GM18505 (cell line): Measurements from ENCODE around the gene LIN7B.
"Not testable (repeated sequence)": the region's sequence is repeated elsewhere in the genome, so short reads cannot be mapped to it uniquely, and the experiment has no call there.

Experiments used
- ATAC-seq: cut with Tn5 transposase; IDR thresholded peaks from one replicate; pipeline ENCODE4 v1.9.1; 2021; ENCODE audit not compliant: unreplicated experiment
- POLR2A ChIP-seq: IDR thresholded peaks from 4 replicates; pipeline ENCODE4 v1.6.1; 2011; ENCODE audit warnings: borderline replicate concordance; ENCODE audit not compliant: insufficient read depth, insufficient read length; ENCODE audit errors: extremely low read depth

The LIN7B gene

GRCh38 chr19:49118565-49119410 is 4.6 kb downstream of the LIN7B start, which contains the start of gene C19orf73:
C19orf73 (minus strand) TSS chr19:49119143; CDS start chr19:49119022, 121 bp downstream.
- peak; percentile 62 for TF ChIP-seq POLR2A
- ATAC-seq = peak; percentile 77

DNA sequence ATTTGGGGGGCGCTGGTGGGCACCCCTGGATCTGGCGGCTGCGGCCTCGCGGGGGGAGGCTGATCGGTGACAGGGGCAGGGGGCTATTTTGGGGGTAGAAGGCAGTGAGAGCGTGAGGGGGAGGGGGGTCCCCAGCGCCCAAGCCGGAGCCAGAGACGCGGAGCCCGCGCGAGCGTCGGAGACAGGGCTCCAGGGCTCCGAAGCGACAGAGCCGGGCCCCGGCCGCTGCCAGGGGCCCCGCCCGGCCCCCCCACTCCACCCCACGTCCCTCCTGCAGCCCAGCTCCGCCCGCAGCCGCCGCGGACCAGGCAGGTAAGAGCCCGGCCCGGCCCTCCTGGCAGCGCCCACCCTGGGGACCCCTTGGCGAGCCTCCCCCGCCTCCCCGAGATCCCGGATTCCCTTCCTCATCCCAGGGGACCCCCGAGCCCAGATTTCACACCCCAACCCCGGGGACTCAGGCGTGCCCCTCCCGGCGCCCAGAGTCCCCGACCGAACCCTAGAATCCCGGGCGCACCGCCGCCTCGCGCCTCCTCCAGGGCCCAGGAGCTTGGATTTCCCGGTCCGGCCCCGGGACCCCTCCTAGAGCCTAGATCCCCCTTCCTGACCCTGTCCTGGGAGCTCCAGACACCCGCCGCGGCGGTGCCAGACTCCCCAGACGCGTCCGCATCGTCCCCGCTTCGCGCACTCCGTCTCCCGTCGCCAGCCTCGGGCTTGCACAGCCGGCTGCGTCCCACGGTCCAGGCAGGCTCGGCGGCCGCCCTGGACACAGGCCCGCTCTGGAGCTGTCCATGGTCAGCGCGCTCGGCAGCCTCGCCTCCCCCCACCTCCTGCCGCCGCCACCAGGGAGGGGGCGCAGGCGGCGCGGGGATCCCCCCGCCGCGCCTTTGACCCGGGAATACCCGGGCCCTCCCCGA is 5.5 kb downstream of the LIN7B start, which contains the start of gene PPFIA3:
PPFIA3 (plus strand) TSS at position 134 of the 914 bp plus-strand sequence. CDS start 8,330 bp downstream, outside the sequence.
- ATAC-seq = no peak
- TF ChIP-seq POLR2A = no peak

DNA sequence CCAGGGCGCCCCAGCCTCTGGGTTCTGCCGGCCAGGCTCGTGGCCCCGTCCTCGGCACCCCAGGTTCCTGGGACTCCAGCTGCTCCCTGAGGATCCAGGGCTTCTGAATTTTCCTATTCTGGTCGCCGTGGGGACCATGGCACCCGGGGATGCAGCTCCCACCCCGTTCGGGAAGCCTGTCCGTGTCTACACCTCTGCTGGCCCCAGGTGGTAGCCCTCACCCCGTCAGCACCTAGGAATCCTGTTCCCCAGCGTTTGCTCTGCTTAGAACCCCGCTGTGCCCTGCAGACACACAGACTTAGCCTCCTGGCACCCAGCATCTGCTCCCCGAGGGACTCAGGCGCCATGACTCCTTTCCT is 6.1 kb downstream of the LIN7B start:
- TF ChIP-seq POLR2A = no peak
- ATAC-seq = no peak

GRCh38 chr19:49120868-49121267 is 6.7 kb downstream of the LIN7B start:
- no peak for ATAC-seq
- TF ChIP-seq POLR2A = no peak

- ATAC-seq = not testable (repeated sequence)
These were observed 7.7 kb downstream of the LIN7B start for GRCh38 chr19:49121841-49122240.

DNA sequence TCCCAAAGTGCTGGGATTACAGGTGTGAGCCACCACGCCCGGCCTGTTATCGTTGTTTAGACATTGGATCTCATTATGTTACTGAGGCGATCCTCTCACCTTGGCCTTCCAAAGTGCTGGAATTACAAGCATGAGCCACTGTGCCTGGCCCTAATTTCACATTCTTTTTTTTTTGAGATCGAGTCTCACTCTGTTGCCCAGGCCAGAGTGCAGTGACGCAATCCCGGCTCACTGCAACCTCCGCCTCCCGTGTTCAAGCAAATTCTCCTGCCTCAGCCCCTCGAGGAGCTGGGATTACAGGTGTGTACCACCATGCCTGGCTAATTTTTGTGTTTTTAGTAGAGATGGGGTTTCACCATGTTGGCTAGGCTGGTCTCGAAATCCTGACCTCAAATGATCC is 9.1 kb downstream of the LIN7B start:
- not testable (repeated sequence) for ATAC-seq

DNA sequence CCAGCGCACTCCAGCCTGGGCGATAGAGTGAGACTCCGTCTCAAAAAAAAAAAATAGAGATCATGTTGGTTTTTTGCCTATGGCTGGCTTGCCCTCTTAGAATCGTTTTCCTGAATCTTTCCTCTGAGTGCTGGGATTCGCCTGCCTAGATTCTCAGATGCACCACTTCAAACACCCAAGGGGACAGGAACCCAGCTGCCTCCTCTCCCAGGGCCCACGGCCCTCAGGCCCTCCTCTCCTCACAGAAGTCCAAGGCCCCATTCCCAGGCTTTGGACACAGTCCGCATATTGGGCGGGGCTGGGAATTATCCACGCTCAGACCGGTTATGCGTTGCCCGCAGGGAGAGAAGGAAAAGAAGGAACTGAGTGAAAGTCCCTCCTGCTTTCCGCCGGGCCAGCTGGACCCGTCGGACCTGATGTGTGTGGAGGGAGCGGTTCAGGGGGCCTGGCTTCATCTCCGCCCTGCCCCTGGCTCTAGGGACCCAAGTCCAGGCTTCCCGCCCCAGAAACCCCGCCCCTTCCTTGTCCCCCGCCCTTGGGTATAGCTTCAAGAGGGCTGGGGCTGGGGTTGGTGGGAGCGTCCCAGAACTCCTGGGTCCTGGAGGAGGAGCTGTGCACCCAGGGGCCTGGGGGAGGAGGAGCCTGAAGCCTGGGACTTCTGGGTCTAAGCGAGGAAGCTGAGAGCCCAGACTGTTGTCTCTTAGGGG is 11.0 kb downstream of the LIN7B start:
- TF ChIP-seq POLR2A = no peak
- ATAC-seq = no peak

DNA sequence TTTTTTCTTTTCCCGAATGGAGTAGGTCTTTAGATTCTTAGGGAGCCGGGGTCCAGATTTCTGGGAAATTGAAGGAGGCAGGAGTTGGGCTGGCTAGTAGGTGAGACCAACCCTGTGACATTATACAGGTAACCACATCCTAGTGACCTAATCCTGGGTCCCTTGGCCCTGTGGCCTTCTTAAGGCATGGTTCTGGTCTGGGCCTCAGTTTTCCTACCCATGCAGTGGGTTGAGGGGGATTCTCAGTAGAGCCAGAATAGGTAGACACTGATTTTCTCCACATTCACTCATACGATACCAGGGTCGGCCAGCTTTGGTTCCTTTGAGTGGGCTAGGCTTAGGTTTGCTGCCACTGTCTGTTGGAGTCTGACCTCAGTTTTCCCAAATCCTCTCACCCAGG is 12.4 kb downstream of the LIN7B start:
- no peak for ATAC-seq
- no peak for TF ChIP-seq POLR2A

- ATAC-seq = not testable (repeated sequence)
These were observed 13.1 kb downstream of the LIN7B start for GRCh38 chr19:49127225-49127624.

DNA sequence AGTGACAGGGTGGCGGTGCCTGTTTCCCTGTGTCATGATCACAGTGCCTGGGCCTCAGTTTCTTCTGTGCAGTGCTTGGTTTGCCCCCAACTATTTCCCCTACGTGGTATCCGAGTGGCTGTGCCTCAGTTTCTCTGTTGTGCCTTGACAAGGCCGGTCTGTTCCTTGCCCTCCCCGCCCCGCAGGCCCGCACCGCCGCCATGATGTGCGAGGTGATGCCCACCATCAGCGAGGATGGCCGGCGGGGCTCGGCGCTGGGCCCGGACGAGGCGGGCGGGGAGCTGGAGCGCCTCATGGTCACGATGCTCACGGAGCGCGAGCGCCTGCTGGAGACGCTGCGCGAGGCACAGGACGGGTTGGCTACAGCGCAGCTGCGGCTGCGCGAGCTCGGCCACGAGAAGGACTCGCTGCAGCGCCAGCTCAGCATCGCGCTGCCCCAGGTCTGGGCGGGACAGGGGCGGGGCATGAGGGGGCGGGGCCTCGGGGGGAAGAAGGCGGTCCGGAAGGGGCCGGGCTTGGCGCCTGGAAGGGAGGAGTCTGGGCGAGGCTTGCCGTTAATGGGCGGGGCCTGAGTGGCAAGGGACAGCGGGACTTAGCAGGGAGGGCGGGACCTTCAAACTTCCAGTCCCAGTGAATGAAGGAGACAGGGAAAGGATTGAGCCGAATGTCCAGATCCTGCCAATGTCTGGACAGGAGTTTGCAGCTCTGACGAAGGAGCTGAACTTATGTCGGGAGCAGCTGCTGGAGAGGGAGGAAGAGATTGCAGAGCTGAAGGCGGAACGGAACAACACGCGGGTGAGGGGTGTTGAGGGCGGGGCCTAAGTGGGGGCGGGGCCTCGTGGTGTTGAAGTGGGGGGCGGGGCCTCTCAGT is 13.7 kb downstream of the LIN7B start:
- peak; percentile 82 for ATAC-seq
- TF ChIP-seq POLR2A = no peak

DNA sequence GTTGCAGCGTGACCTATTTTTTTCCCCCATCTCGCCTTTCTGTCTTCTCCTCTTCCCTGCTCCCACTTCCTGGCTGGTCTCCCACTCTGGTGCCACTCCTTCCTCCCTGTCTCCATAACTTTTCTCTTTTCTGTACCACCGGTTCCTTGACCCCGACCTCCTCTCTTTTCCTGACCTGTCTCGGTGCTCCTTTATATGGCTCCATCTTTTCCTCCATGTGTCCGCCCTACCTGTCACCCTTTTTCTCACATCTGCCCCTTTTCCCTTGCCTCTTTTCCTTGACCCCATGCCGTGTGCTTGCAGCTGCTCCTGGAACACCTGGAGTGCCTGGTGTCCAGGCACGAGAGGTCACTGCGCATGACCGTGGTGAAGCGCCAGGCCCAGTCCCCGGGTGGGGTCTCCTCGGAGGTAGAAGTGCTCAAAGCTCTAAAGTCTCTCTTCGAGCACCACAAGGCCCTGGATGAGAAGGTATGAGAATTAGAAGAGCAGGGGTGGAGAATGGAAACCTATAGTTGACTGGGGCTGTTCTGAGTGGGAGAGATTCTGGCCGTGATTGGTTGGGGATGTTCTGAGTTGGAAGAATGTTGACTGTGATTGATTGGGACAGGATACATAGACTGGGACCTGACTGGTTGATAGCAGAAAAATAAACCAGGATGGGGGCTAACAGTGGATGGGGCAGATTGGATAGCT is 14.5 kb downstream of the LIN7B start:
- TF ChIP-seq POLR2A = no peak
- ATAC-seq = no peak

DNA sequence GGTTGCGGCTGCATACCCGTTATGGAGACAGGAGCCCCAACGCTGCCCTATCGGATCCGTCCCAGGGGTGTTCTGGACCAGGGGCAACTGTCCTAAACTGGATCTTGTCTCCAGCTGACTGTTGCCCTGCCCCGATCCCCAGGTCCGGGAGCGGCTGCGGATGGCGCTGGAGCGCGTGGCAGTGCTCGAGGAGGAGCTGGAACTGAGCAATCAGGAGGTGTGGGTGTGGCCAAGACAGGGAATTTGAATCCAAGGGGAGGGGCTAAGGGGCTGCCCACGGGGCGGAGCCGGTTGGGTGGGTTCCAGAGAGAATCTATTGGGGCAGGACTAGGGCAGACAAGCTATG is 15.0 kb downstream of the LIN7B start:
- TF ChIP-seq POLR2A = no peak
- no peak for ATAC-seq

DNA sequence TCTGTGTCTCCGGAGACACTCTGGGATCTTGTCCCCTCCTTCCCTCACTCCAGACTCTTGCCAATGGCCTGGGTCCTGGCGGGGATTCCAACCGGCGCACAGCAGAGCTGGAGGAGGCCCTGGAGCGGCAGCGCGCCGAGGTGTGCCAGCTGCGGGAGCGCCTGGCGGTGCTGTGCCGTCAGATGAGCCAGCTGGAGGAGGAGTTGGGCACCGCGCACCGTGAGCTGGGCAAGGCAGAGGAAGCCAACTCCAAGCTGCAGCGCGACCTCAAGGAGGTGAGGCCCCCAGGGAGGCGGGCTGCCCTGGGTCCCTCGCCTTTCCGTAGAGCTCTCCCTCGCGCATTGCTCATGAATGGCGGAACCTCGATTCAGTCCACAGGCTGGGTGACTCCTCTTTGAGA is 16.2 kb downstream of the LIN7B start:
- TF ChIP-seq POLR2A = no peak
- ATAC-seq = no peak
